ENCODE data around the gene HOMEZ.

The HOMEZ gene

DNA sequence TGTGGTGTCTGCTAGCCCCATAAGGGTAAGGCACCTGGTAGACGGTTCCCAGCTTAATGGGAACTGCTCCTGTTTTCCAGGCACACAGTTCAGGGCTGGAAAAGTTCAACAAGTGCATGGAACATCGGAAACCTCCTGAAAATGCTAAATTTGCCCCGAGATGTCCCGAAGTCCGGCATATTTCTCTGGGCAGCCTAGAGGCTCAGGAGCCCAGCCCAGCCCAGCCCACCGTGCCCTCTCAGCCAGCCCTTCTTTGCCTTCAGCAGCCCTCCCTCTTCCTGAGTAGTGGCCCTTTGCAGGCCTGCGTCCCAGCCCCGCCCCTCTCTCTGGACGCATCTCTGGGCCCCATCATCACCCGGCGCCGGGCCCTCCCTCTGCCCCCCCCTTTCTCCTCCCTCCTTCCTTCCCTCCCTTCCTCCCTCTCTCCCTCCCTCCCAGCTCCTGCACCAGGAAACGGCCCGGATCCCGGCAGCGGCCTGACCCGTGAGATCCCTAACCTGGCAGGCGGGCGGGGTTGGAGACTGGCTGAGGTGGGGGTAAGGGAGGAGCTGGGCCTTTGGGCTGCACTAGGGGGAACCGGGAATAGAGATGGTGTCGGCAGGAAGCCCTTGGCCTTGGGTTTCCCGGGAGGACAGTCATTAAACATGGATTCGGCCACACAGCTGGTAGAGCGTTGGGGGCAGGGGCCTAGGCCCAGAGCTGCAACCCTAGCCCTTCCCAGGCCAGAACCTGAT lies 20.6 kb upstream of the HOMEZ start, which contains the start of gene BCL2L2:
Gene BCL2L2 (plus strand): TSS at position 422 of the 734 bp plus-strand sequence. CDS start 935 bp downstream, outside the sequence.
- Histone ChIP-seq H3K27me3 (ENCODE audit: control insufficient read depth in 1 of 2, insufficient read depth in 2 of 2, low read length in 2 of 2) (no peaks in the 10 kb centered on the region), H3K9ac (ENCODE audit: low read length in 2 of 2) (peak within 1 kb of the TSS; percentile 94 to 97), H3K27ac (ENCODE audit: low read length) (peak within 1 kb of the TSS; percentile 88), H3K36me3 (ENCODE audit: control insufficient read depth in 2 of 2, insufficient read depth in 2 of 2, low read length in 2 of 2) (peaks cover 20 to 27% of the 10 kb centered on the region in 2 donors), H3K4me3 (ENCODE audit: low read length in 2 of 2) (peak within 1 kb of the TSS; percentile 94 to 97), H3K9me3 (ENCODE audit: control insufficient read depth in 2 of 2, low read length in 2 of 2) (no peaks in the 10 kb centered on the region), H3K4me1 (ENCODE audit: control insufficient read depth, insufficient read depth, low read length) (peaks cover 47% of the 10 kb centered on the region)

DNA sequence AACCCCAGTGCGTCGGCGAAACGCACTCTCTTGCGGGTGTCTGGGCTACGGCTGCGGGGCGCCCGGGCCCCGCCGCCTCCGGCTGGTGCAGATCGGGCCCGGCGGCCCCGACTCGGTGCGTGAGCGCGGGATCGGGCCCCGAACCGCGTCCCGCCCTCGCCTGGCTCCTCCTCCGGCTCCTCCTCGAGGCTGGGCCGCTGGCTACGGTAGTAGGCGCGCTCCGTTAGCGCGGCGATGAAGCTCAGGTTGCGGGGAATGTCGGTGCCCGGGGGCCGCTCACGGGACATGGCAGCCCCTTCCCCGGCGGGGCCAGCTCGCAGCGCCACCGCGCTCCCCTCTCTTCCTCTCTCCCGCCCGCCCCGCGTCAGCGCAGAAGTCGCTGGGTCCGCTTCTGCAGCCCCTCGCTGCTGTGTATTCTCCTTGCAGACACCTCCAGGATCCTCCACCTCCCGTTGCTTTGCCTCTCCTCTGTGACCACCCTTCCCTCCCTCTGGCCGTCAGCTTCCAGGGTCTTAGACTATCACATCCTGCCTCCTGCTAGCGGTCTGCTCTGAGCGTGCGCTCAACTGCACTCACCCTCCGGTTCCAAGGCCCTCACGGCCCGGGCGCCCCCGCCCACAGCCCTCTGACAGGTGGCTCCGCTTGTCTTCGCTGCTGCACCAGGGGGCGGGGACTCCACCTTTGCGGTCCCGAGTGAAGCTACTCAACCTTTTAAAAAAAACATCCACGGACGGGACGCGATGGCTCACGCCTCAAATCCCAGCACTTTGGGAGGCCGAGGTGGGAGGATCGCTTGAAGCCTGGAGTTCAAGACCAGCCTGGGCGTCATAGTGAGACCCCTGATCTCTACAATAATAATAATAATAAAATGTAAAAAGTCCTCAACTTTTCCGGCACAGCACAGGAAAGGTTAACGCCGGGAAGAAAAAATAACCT lies 16.6 kb upstream of the HOMEZ start, which contains the start of gene PPP1R3E:
Gene PPP1R3E (minus strand): TSS at position 570 of the 936 bp plus-strand sequence. CDS start 283 bp downstream, at position 287.
- H3K4me3 ChIP-seq (ENCODE audit: low read length in 2 of 2), result peak within 1 kb of the TSS; percentile 59 to 91
- H3K9ac ChIP-seq (ENCODE audit: low read length in 2 of 2), result peak within 1 kb of the TSS; percentile 78 to 88
- no peaks in the 10 kb centered on the region for H3K27me3 ChIP-seq (ENCODE audit: control insufficient read depth in 1 of 2, insufficient read depth in 2 of 2, low read length in 2 of 2)
- peak within 1 kb of the TSS; percentile 97 for H3K27ac ChIP-seq (ENCODE audit: low read length)
- no peaks in the 10 kb centered on the region for H3K9me3 ChIP-seq (ENCODE audit: control insufficient read depth in 2 of 2, low read length in 2 of 2)
- peaks cover 40% of the 10 kb centered on the region for H3K4me1 ChIP-seq (ENCODE audit: control insufficient read depth, insufficient read depth, low read length)
- H3K36me3 ChIP-seq (ENCODE audit: control insufficient read depth in 2 of 2, insufficient read depth in 2 of 2, low read length in 2 of 2), result peaks cover 4 to 9% of the 10 kb centered on the region in 2 donors

GRCh38 chr14:23301969-23302289 lies 16.0 kb upstream of the HOMEZ start:
- peaks cover 34% of the 10 kb centered on the region for H3K4me1 ChIP-seq (ENCODE audit: control insufficient read depth, insufficient read depth, low read length)
- H3K36me3 ChIP-seq (ENCODE audit: control insufficient read depth in 2 of 2, insufficient read depth in 2 of 2, low read length in 2 of 2), result peaks cover 9% of the 10 kb centered on the region in 2 donors
- H3K27me3 ChIP-seq (ENCODE audit: control insufficient read depth in 1 of 2, insufficient read depth in 2 of 2, low read length in 2 of 2), result no peaks in the 10 kb centered on the region
- H3K9ac ChIP-seq (ENCODE audit: low read length in 2 of 2), result peak overlapping the region; percentile 78 to 88
- peak overlapping the region; percentile 59 to 91 for H3K4me3 ChIP-seq (ENCODE audit: low read length in 2 of 2)
- H3K9me3 ChIP-seq (ENCODE audit: control insufficient read depth in 2 of 2, low read length in 2 of 2), result no peaks in the 10 kb centered on the region
- peak overlapping the region; percentile 97 for H3K27ac ChIP-seq (ENCODE audit: low read length)

DNA sequence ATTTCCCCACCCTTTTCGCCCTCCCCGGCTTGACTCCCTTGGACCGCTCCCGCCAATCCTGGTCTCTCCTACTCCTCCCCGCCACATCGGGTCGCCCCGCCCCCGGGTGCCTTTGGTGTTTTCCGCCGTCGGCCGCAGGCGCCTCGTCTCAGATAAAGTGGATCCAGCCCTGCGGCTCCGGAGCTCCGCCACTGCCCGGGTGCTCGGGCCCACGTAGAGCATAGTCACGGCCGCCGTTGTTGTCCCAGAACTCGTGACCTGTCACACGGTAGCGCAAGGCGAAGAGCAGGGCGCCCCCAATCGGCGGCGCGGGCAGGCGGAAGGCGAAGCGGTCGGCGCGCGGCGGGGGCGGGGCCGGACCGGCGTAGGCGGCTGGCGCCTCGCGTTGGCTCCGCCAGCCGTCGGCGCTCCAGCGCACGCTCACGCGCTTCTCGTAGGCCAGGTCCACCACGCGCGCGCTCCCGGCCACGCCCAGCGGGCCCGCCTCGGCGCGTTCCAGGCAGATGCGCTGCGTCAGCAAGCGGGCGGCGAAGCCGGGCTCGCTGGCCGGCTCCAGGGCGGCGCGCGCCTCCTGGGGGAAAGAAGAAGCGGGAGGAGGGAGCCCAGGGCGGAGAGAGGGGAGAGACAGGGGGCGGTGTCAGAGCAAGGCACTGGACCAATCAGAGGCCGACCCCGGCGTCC lies 15.5 kb upstream of the HOMEZ start:
- H3K4me1 ChIP-seq (ENCODE audit: control insufficient read depth, insufficient read depth, low read length), result peaks cover 34% of the 10 kb centered on the region
- no peaks in the 10 kb centered on the region for H3K9me3 ChIP-seq (ENCODE audit: control insufficient read depth in 2 of 2, low read length in 2 of 2)
- H3K36me3 ChIP-seq (ENCODE audit: control insufficient read depth in 2 of 2, insufficient read depth in 2 of 2, low read length in 2 of 2), result peaks cover 9 to 11% of the 10 kb centered on the region in 2 donors
- H3K9ac ChIP-seq (ENCODE audit: low read length in 2 of 2), result peak overlapping the region; percentile 88 to 98
- no peaks in the 10 kb centered on the region for H3K27me3 ChIP-seq (ENCODE audit: control insufficient read depth in 1 of 2, insufficient read depth in 2 of 2, low read length in 2 of 2)
- peak overlapping the region; percentile 59 to 91 for H3K4me3 ChIP-seq (ENCODE audit: low read length in 2 of 2)
- H3K27ac ChIP-seq (ENCODE audit: low read length), result peak overlapping the region; percentile 97

DNA sequence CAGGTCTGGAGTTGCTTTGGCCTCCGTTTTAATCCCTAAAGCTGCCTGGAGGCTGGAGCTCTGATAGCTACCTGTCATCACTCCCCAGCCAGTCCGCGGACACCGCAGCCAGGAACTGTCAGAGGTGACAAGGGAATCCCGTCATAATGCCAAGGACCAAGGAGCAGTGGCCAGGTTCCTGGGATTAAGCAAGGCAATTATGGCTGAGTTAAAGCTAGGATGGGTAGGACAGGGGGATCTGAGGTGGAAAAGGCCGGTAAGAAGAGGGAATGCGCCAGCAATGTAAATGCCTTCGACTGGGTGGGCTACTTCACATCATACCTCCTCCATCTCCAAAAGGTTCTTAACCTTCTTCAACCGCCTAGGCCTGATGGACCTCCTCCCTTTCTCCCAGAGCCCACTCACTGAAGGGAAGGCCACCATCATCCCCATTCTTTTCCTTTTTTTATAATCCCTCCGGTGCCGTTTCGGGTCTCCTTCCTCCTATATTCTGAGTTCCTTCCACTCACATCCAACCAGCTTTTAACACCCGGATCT lies 14.8 kb upstream of the HOMEZ start:
- peaks cover 27% of the 10 kb centered on the region for H3K4me1 ChIP-seq (ENCODE audit: control insufficient read depth, insufficient read depth, low read length)
- peak overlapping the region; percentile 91 to 95 for H3K4me3 ChIP-seq (ENCODE audit: low read length in 2 of 2)
- H3K27ac ChIP-seq (ENCODE audit: low read length), result peak overlapping the region; percentile 95
- H3K9me3 ChIP-seq (ENCODE audit: control insufficient read depth in 2 of 2, low read length in 2 of 2), result no peaks in the 10 kb centered on the region
- H3K27me3 ChIP-seq (ENCODE audit: control insufficient read depth in 1 of 2, insufficient read depth in 2 of 2, low read length in 2 of 2), result no peaks in the 10 kb centered on the region
- H3K36me3 ChIP-seq (ENCODE audit: control insufficient read depth in 2 of 2, insufficient read depth in 2 of 2, low read length in 2 of 2), result peaks cover 9 to 11% of the 10 kb centered on the region in 2 donors
- peak overlapping the region; percentile 98 for H3K9ac ChIP-seq (ENCODE audit: low read length in 2 of 2)

DNA sequence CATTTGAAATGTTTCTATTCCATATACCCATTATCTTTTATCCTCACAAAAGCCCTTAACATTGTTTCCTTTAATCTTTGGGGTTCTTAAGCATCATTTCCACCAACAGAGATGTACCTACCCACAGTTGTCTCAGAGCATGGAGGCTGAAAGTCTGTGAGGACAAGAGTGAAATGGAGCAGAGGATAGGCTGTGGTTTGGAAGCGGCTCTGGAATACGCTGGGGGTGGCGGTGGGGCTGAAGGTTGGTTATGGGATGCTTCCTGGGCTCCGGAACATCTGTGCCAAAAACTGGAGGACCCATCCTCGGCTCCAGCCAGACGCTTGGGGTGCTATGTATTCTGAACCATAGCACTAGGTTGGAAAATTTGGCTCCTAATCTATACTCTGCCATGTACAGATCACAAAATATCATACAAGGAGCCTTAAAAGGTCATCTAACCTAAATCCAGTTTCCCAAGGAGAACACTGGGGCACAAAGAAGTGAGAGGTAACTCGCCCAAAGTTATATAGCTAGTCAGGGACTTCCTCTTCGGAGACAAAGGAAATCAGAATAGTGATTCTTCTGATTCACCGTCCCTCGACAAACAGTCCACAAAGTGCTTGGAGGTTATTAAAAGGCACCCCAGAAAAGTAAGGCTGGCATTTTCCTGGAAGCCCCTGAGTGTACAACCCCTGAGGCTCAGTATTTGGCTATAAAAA lies 14.2 kb upstream of the HOMEZ start:
- H3K27ac ChIP-seq (ENCODE audit: low read length), result peak overlapping the region; percentile 95
- H3K4me3 ChIP-seq (ENCODE audit: low read length in 2 of 2), result peak overlapping the region; percentile 91 to 95
- H3K36me3 ChIP-seq (ENCODE audit: control insufficient read depth in 2 of 2, insufficient read depth in 2 of 2, low read length in 2 of 2), result peaks cover 9 to 11% of the 10 kb centered on the region in 2 donors
- H3K27me3 ChIP-seq (ENCODE audit: control insufficient read depth in 1 of 2, insufficient read depth in 2 of 2, low read length in 2 of 2), result no peaks in the 10 kb centered on the region
- peak overlapping the region; percentile 98 for H3K9ac ChIP-seq (ENCODE audit: low read length in 2 of 2)
- H3K9me3 ChIP-seq (ENCODE audit: control insufficient read depth in 2 of 2, low read length in 2 of 2), result no peaks in the 10 kb centered on the region
- peaks cover 24% of the 10 kb centered on the region for H3K4me1 ChIP-seq (ENCODE audit: control insufficient read depth, insufficient read depth, low read length)

DNA sequence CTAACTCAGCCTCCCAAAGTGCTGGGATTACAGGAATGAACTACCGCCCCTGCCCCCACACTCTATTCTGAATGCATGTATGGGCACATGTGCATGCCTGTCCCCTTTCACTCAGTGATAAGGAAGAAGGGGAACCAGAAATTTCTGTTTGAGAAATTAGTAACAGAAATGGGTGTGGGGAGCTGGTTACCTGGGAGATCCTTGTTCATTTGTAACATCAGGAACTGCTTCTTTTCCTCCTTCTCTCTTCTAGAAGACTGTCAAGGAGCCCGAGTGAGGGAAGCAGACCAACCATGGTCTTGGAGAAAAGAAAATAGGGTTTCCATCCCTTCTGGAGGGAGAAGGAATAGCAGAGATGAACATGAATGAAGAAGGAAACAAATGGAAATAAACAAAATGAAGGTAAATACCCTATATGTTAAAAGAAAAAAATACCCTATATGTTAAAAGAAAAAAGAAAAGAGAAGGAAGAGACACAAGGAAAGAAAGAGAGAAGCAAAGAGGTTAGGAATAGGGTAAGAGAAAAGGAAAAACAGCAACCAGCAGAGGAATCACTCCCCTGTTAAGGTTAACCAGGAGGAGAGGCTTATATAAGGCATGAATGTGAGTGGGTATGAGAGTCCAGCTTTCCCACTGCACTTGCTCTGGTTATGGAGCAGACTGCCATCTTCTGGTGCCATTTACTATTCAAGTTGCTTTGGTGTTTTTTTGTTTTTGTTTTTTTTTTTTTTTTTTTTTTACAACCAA lies 13.5 kb upstream of the HOMEZ start:
- no peak overlapping the region for H3K4me3 ChIP-seq (ENCODE audit: low read length in 2 of 2)
- peaks cover 9 to 11% of the 10 kb centered on the region in 2 donors for H3K36me3 ChIP-seq (ENCODE audit: control insufficient read depth in 2 of 2, insufficient read depth in 2 of 2, low read length in 2 of 2)
- H3K9me3 ChIP-seq (ENCODE audit: control insufficient read depth in 2 of 2, low read length in 2 of 2), result no peaks in the 10 kb centered on the region
- peak overlapping the region; percentile 69 for H3K27ac ChIP-seq (ENCODE audit: low read length)
- no peaks in the 10 kb centered on the region for H3K27me3 ChIP-seq (ENCODE audit: control insufficient read depth in 1 of 2, insufficient read depth in 2 of 2, low read length in 2 of 2)
- peak overlapping the region in 1 of 2 donors; percentile 29 for H3K9ac ChIP-seq (ENCODE audit: low read length in 2 of 2)
- peaks cover 25% of the 10 kb centered on the region for H3K4me1 ChIP-seq (ENCODE audit: control insufficient read depth, insufficient read depth, low read length)

GRCh38 chr14:23297611-23298277 lies 11.8 kb upstream of the HOMEZ start:
- no peak overlapping the region for H3K27ac ChIP-seq (ENCODE audit: low read length)
- H3K27me3 ChIP-seq (ENCODE audit: control insufficient read depth in 1 of 2, insufficient read depth in 2 of 2, low read length in 2 of 2), result peaks cover 0 to 5% of the 10 kb centered on the region in 2 donors
- no peaks in the 10 kb centered on the region for H3K9me3 ChIP-seq (ENCODE audit: control insufficient read depth in 2 of 2, low read length in 2 of 2)
- H3K4me1 ChIP-seq (ENCODE audit: control insufficient read depth, insufficient read depth, low read length), result peaks cover 22% of the 10 kb centered on the region
- H3K36me3 ChIP-seq (ENCODE audit: control insufficient read depth in 2 of 2, insufficient read depth in 2 of 2, low read length in 2 of 2), result peaks cover 9 to 11% of the 10 kb centered on the region in 2 donors
- peak overlapping the region in 1 of 2 donors; percentile 2 for H3K9ac ChIP-seq (ENCODE audit: low read length in 2 of 2)
- no peak overlapping the region for H3K4me3 ChIP-seq (ENCODE audit: low read length in 2 of 2)

- H3K9ac ChIP-seq (ENCODE audit: low read length in 2 of 2), result peak overlapping the region in 1 of 2 donors; percentile 2
- H3K4me3 ChIP-seq (ENCODE audit: low read length in 2 of 2), result no peak overlapping the region
- peaks cover 9 to 11% of the 10 kb centered on the region in 2 donors for H3K36me3 ChIP-seq (ENCODE audit: control insufficient read depth in 2 of 2, insufficient read depth in 2 of 2, low read length in 2 of 2)
- H3K27ac ChIP-seq (ENCODE audit: low read length), result no peak overlapping the region
- peaks cover 0 to 5% of the 10 kb centered on the region in 2 donors for H3K27me3 ChIP-seq (ENCODE audit: control insufficient read depth in 1 of 2, insufficient read depth in 2 of 2, low read length in 2 of 2)
- no peaks in the 10 kb centered on the region for H3K9me3 ChIP-seq (ENCODE audit: control insufficient read depth in 2 of 2, low read length in 2 of 2)
- H3K4me1 ChIP-seq (ENCODE audit: control insufficient read depth, insufficient read depth, low read length), result peaks cover 20% of the 10 kb centered on the region
Observed at GRCh38 chr14:23297096-23297495, 11.2 kb upstream of the HOMEZ start.
